HS-5 (cell line): Measurements from ENCODE around the gene TNFRSF6B.
A peak's percentile ranks its signal among the peaks of the same experiment; 100 is the strongest.

Experiments used
- DNase-seq: peaks from one replicate; pipeline ENCODE4 v3.0.0-alpha.2; 2012; ENCODE audit warnings: low read depth

TNFRSF6B gene

GRCh38 chr20:63697868-63698545 is 1.6 kb downstream of the TNFRSF6B start:
- no peak for DNase-seq

GRCh38 chr20:63698739-63699465 is 2.5 kb downstream of the TNFRSF6B start:
- DNase-seq: peak; percentile 81

GRCh38 chr20:63699466-63700198 is 3.2 kb downstream of the TNFRSF6B start:
- no peak for DNase-seq

GRCh38 chr20:63700199-63701050 is 4.0 kb downstream of the TNFRSF6B start:
- no peak for DNase-seq

GRCh38 chr20:63701051-63701328 is 4.5 kb downstream of the TNFRSF6B start:
- no peak for DNase-seq

- no peak for DNase-seq
Measured at GRCh38 chr20:63701329-63702035, 5.0 kb downstream of the TNFRSF6B start.

- no peak for DNase-seq
Measured at GRCh38 chr20:63702036-63702665, 5.7 kb downstream of the TNFRSF6B start.

GRCh38 chr20:63702751-63703470 is 6.5 kb downstream of the TNFRSF6B start:
- no peak for DNase-seq

- DNase-seq: no peak
Measured at GRCh38 chr20:63703471-63703975, 7.1 kb downstream of the TNFRSF6B start.

GRCh38 chr20:63703976-63704748 is 7.7 kb downstream of the TNFRSF6B start:
- DNase-seq: no peak

GRCh38 chr20:63704749-63705117 is 8.3 kb downstream of the TNFRSF6B start:
- no peak for DNase-seq

- DNase-seq: no peak
Measured at GRCh38 chr20:63705232-63706026, 9.0 kb downstream of the TNFRSF6B start.

- DNase-seq: no peak
Measured at GRCh38 chr20:63706027-63706695, 9.7 kb downstream of the TNFRSF6B start.

- DNase-seq: no peak
Measured at GRCh38 chr20:63706852-63707557, 10.6 kb downstream of the TNFRSF6B start.

- DNase-seq: peak; percentile 47
Measured at GRCh38 chr20:63707558-63708300, 11.3 kb downstream of the TNFRSF6B start, which contains the start of the genes ARFRP1 and ZGPAT. Gene ARFRP1, minus strand, starts transcription at chr20:63707976. Its CDS starts 885 bp downstream, at chr20:63707091. Gene ZGPAT, plus strand, starts transcription at chr20:63708039. Its CDS starts 542 bp downstream, at chr20:63708581.
